ENCODE measurements around the gene FZD2.
"Not testable (repeated sequence)": the region's sequence is repeated elsewhere in the genome, so short reads cannot be mapped to it uniquely, and the experiment has no call there.

The FZD2 gene

DNA sequence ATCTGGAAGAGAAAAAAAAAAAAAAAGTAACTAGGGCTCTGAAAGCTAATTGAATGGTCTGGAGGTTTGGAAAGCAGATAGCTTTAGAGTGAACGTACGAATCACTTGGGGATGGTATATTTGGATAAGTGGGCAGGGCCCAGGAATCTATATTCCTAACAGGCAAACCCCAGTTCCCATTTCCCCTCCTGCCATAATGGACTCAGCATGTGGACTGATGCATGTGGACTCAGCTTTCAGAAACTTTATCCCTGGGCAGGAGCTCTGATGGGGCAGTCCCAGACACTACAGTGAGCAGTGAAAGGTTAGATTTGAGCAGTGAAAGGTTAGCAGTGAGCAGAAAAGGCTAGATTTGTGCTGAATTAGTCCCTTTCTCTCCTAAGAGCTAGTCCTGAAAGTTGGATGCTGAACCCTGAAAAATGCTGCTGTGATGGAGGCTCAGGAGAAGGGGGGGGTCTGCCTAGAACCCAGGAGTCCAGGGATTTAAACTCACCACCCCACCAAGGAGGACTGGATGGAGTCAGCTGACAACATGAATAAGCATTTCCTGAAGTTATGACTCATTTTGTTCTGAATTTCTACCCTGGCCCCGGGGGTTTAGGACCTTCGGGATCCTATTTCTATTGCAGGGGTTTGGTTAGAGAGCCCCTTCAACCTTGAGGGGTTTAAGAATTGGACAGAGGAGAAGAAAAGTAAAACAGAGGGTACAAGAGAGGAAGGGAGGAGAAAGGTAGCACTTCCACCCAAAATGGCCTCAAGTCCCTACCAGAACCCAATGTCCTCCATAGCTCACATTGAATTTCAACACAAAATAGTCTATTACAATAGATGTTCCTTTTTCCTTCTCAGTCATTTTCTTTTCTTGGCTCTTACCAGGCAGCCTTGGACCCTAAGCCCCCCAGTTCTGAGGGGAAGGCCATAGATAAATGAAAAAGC is 10.3 kb upstream of the FZD2 start:
- DNase-seq = no peak

DNA sequence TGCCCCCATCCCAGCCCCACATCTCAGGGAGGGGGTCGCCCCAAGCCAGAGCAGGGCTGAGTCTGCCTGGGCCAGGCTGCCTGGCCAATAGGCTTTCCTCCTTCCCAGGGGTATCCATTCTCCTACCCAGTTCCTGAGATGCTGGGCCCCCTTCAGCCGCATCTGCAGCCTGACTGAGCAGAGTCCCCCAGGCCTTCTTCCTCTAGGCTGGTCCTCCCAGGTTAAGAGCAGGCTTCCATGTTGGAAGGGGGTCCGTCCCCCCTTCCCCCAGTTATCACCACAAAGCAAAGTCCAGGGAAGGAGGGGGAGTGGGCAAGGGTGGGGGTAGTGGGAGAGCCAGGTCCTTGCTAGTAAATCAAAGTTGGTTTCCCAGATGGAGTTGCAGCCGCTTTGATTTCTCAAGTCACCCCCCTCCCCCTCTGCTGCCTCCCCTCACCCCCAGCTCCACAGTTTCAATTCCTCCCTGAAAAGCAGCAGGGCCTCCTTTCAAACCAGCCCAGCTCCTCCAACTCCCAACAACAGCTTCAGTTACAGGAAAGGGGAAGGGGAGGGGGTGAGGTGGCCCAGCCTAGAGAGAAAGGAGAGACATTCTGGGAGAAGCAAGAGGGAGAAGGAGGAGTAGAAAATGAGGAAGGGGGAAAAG is 9.5 kb upstream of the FZD2 start:
- peak in 1 of 2 donors; percentile 11 for DNase-seq

DNA sequence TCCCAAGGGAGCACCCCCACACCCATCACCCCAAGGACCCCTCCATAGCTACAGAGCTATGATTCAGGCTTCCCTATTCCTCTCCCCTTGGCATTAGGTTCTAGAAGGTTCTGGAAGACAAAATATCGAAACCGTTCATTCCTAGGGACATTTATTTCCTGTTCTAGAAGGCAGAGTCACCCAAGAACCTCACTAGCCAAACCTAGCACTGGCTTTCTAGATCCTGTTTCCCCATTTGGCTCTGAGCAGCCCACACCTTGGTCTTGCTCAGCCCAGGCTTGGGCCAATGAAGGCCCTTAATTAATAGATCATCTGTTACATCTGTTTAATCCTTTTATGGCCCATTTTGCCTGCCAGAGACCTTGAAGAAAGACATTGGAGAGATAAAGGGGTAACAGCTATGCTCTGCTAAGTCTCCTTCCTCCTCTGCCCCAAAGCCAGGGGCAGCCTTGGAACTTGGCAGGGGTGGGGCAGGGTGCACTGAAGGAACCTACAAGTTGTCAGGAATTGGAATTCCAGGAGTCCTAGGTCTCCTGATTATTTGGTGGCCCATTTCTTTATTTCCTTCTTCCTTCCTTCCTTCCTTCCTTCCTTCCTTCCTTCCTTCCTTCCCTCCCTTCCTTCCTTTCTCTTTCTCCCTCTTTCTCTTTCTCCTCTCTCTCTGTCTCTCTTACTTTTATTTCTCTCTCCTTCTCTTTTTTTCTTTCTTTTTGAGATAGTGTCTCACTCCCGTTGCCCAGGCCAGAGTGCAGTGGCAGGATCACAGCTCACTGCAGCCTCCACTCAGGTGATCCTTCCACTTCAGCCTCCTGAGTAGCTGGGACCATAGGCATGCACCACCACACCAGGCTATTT is 8.7 kb upstream of the FZD2 start:
- no peak for DNase-seq

DNA sequence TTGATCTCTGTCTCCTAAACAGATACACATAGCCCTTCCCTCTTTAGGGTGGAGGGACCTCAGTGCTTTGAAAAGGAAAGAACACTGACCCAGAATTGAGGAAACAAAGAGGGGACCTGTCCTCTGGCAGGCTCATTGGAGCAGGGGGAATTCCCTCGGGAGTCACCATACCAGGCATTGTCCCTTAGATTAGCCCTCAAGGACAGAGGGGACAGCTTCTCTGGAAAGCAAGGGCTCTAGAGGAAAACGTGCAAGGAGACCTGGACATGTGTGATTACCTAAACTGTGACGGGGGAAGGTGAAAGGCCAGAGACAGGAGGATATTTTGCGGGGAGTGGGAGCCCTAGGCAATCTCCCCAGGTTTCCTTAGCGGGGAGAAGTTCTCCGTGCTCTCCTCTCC is 7.6 kb upstream of the FZD2 start:
- no peak for DNase-seq

DNA sequence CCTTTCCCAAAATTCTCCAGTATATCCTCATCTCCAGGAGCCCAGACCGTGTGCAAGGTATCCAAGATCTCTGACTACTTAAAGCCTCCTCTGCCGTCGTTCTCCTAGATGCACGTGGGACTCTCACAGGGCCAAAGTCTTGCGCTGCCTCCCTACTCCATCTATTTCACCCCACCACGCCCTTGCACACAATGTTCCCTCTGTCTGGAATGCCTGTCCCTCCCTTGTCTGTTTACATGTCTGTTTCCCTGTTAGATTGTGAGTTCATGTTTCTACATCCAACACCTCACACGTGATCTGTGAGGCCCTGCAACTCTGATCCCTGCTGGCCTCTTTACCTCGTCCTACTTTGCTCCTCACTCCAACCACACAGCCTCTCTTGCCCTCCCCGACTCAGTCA is 4.9 kb upstream of the FZD2 start:
- DNase-seq = no peak

DNA sequence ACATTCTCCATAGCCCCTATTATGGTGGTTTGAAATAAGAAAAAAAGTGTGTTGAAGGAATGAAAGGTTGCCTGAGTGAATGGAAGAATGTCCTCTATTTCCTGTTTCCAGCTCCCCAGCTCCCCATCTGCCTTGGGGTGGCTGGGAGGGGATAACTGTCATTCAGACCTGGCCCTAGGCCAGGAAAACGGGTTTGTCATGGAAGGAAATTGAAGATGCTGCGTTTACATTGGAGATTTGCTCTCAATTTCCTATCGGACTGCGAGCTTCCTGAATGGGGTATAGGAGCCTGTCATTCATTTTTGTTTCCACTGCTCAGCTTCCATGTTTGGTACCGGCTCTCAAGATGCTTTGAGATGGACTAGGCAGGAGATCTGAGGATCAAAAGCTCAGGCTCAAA is 2.2 kb upstream of the FZD2 start:
- no peak for DNase-seq

DNA sequence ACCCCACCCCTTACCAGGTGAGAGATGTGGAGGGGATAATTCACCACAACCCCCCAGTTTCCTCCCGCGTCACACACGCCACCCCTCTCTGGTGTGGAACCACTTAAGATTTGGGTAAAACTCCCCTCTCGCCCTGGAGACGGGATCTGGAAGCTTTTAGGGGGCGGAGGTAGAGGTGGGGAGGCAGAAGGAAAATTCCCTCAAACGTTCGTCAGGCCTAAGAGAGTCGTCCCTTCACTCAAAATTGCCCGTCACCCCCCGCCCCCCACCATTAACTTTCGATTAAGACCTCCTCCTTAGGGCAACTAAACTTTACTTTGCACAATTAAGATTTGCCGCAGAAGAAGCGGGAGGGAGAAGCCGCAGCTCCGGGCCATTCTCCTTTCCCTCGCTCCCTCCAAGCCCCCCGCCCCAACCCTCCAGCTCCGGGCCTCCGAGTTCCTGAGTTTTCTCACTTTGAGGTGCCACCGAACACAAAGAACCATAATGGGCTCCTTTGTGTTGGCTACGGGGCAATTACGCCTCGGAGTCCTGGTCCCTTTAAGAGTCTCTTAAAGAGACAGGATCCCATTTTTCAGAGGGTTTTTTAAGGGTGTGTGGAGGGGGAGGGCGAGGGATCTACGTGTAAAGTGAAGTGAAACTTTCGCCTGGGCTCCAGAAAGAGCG is 985 bp upstream of the FZD2 start:
- peak in 1 of 2 donors; percentile 24 for DNase-seq

DNA sequence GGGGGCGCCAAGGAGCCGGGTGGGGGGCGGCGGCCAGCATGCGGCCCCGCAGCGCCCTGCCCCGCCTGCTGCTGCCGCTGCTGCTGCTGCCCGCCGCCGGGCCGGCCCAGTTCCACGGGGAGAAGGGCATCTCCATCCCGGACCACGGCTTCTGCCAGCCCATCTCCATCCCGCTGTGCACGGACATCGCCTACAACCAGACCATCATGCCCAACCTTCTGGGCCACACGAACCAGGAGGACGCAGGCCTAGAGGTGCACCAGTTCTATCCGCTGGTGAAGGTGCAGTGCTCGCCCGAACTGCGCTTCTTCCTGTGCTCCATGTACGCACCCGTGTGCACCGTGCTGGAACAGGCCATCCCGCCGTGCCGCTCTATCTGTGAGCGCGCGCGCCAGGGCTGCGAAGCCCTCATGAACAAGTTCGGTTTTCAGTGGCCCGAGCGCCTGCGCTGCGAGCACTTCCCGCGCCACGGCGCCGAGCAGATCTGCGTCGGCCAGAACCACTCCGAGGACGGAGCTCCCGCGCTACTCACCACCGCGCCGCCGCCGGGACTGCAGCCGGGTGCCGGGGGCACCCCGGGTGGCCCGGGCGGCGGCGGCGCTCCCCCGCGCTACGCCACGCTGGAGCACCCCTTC is 484 bp downstream of the FZD2 start:
- DNase-seq = no peak

DNA sequence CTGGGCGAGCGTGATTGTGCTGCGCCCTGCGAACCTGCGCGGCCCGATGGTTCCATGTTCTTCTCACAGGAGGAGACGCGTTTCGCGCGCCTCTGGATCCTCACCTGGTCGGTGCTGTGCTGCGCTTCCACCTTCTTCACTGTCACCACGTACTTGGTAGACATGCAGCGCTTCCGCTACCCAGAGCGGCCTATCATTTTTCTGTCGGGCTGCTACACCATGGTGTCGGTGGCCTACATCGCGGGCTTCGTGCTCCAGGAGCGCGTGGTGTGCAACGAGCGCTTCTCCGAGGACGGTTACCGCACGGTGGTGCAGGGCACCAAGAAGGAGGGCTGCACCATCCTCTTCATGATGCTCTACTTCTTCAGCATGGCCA is 1.0 kb downstream of the FZD2 start:
- DNase-seq = no peak

DNA sequence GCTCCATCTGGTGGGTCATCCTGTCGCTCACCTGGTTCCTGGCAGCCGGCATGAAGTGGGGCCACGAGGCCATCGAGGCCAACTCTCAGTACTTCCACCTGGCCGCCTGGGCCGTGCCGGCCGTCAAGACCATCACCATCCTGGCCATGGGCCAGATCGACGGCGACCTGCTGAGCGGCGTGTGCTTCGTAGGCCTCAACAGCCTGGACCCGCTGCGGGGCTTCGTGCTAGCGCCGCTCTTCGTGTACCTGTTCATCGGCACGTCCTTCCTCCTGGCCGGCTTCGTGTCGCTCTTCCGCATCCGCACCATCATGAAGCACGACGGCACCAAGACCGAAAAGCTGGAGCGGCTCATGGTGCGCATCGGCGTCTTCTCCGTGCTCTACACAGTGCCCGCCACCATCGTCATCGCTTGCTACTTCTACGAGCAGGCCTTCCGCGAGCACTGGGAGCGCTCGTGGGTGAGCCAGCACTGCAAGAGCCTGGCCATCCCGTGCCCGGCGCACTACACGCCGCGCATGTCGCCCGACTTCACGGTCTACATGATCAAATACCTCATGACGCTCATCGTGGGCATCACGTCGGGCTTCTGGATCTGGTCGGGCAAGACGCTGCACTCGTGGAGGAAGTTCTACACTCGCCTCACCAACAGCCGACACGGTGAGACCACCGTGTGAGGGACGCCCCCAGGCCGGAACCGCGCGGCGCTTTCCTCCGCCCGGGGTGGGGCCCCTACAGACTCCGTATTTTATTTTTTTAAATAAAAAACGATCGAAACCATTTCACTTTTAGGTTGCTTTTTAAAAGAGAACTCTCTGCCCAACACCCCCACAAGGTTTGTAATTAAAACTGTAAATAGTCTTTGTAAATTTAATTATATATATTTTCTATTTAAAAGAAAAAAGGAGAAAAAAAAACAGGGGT is 1.7 kb downstream of the FZD2 start:
- DNase-seq = no peak

DNA sequence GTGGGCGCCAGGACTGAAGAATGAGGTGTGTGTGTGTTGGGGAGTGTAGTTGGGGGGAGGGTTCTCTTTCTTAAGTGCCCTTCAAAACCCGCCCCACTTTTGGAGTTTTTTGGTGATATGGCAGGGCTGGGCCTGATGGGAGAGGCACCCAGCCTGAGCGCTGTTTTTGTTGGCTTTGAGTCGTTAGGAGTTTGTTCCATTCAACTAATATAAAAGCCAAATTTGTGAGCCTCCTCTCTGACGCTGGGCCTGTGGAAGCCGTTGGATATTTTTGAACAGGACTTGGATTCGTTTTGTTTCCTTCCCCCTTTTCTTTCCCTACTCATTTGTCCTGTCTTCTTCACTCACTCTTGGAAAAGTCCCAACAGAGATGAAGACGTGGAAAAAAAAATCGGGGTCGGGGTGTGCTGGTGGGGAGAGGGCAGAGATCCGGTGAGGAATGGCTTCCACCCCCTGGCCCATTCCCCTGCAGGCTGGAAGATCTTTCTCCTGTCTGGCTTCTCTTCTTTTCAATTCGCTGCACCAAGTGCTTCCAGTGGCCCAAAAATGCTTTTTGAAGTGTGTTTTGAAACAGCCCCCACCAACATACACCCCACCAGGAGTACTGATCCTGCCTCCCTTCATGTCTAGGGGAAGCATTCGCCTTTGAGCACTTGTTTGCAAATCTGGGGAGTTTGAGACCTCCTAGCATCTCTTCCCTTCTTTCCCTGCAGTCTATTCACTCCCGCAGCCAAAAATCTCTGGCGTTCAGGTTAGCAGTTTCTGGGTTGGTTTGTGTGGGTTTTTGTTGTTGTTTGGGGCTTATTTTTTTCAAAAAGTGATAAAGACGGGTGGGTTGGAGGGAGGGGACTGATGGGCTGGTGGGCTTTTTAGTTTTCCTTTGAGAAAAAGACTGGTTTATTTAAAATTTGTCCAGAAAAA is 2.6 kb downstream of the FZD2 start:
- no peak for DNase-seq

DNA sequence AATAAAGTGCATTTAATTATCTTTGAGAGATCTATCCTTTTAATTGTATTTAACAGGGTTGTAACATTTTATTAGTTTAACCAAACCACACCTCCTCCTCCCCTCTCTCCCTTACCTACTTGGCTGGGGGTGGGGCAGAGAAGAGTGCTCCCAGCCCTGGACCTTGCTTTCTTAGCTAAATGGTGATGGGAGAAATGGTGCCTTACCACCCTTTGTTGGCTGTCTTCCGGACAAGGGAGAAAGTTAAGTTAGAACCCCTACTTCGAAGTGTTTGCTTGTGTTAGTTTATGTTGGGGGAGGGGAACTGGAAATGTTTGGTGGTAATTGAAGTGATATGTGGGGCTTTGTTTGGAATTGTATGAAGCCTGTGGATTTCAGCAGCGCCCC is 3.9 kb downstream of the FZD2 start:
- DNase-seq = no peak

DNA sequence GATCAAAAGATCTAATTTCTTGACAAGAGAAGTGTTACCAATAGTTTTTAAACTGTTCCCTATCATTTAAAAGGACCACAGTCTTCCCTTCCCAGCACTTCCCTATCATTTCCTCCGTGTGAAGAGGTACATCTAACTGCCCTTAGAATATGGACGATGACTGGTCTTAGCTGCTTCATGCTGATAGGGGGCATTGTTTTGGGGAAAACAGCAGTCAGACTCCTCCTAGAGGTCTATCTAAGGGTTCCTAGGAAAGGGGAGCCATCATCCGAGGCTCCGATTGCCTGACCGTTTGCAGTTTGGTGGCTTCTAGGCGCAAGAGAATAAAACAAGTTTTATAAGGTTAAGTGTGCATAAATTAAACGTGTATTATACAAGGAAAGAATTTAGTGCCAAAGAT is 7.1 kb downstream of the FZD2 start:
- no peak for DNase-seq

DNA sequence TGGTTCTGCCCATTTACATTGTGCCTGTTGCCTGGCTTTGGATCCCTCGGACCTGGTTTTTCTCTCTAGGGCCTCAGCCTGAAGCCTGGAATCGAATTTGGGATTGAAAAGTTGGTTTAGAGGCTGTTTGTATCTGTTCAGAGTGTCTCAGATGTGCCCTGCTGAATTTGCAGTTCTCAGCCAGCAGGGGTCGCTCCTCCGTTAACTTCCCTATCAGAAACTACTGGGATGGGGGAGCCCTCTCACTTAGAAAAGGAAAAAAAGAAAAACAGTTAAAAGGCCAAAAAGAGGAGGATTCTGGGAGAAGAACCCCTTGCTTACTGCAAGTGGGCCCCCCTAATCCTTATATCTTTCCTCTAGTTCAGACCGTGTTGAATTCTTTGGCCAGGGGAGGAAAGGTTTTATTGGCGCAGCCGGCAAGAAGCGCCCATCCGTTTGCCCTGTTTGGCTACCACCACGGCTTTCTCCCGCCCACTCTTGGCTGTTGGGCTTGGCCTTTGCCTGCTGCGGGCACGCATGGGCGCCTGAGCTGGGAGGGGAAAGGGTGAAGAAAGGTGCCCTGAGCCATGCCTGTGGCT is 8.7 kb downstream of the FZD2 start:
- no peak for DNase-seq

DNA sequence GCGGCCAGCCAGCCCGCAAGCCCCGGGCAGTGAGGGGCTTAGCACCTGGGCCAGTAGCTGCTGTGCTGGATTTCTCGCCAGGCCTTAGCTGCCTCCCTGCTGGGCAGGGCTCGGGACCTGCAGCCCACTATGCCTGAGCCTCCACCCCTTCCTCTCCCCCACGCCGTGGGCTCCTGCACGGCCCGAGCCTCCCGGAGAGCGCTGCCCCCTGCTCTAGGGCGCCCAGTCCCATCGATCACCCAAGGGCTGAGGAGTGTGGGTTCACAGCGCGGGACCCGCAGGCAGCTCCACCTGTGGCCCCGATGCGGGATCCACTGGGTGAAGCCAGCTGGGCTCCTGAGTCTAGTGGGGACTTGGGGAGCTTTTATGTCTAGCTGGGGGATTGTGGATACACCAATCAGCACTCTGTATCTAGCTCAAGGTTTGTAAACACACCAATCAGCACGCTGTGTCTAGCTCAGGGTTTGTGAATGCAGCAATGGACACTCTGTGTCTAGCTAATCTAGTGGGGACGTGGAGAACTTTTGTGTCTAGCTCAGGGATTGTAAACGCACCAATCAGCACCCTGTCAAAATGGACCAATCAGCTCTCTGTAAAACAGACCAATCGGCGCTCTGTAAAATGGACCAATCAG is 11.1 kb downstream of the FZD2 start:
- DNase-seq = not testable (repeated sequence)

DNA sequence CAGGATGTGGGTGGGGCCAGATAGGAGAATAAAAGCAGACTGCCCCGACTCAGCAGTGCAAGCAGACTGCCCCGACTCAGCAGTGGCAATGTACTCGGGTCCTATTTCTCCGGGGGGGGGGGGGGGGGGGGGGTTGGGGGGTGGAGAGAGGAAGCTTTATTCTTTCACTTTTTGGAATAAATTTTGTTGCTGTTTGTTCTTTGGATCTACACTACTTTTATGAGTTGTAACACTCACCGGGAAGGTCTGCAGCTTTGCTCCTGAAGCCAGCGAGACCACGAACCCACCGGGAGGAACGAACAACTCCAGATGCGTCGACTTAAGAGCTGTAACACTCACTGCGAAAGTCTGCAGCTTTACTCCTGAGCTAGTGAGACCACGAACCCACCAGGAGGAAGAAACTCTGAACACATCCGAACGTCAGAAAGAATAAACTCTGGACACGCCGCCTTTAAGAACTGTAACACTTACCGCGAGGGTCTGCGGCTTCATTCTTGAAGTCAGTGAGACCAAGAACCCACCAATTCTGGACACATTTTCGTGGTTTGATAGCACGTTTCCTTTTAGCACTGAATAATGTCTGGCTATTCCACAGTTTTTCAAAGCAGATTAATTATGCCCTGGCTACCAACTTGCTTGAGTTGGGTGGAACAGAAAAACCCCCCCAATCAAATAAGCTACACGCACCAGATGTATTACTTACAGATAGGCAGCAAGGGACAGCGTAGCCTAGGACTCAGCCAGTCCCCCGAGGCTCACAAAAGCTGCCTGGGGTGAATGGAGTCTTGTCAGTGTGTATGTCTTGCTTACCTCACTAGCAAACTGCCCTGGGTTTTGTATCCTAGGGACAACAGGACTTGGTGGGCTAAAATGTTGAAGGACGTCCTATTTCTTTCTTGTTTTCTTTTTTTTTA is 11.9 kb downstream of the FZD2 start:
- no peak for DNase-seq

DNA sequence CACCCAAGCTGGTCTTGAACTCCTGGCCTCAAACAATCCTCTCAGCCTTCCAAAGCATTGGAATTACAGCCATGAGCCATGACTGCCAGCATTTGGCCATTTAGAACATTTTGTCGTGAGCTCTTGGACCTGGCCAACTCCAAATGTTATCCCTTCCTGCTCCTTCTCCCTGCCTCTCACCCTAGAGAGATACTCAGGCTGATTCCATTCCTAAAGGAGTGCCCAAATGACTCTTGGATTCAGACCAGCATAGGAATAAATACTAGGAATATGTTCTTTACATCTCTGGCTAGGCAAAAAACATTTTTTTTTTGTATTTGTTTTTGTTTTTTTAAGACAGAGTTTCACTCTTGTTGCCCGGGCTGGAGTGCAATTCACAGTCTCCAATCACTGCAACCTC is 15.5 kb downstream of the FZD2 start:
- no peak for DNase-seq

DNA sequence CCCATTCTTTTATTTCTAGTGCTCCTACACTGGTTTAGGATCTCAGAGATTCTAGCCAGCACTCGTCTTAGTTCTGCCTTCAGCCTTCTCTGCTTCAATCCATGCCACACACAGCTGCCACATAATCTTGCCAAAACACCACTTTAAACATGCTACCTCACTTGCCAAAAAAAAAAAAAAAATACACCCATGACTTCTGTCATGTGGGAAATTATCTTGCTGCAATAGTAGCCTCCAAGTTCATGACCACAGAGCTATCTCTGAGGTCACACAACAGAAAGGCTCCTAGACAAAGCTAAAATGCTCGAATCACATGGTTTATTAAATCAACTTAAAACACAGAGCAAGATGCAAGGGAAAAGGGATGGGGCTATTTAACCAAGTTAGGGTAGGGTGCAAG is 18.1 kb downstream of the FZD2 start:
- no peak for DNase-seq

Data from hippocampal formation (tissue), 2 donors.